Endothelial cell (in vitro differentiated cells): Measurements from ENCODE around the gene CLEC4G. TPM values are rescaled to one million over a fixed set of nuclear protein-coding genes. Genes with fewer than 3 reads are reported as not detected.
A peak's percentile ranks its signal among the peaks of the same experiment; 100 is the strongest.

Experiments used
- DNase-seq: peaks from one replicate; pipeline ENCODE4 v3.0.0; 2021; ENCODE audit warnings: low spot score
- H3K27ac Mint-ChIP-seq: one replicate; pipeline ENCODE4 v1.8.0; 2021; ENCODE audit warnings: mixed read lengths, inconsistent platforms; ENCODE audit not compliant: unreplicated experiment
- H3K27me3 Mint-ChIP-seq: one replicate; pipeline ENCODE4 v1.8.0; 2021; ENCODE audit warnings: mild to moderate bottlenecking, moderate library complexity, mixed read lengths, inconsistent platforms; ENCODE audit not compliant: unreplicated experiment
- H3K36me3 Mint-ChIP-seq: one replicate; pipeline ENCODE4 v1.8.0; 2021; ENCODE audit warnings: mild to moderate bottlenecking, low read depth, mixed read lengths, inconsistent platforms; ENCODE audit not compliant: unreplicated experiment
- H3K4me1 Mint-ChIP-seq: one replicate; pipeline ENCODE4 v1.8.0; 2021; ENCODE audit warnings: mild to moderate bottlenecking, mixed read lengths, inconsistent platforms; ENCODE audit not compliant: unreplicated experiment
- H3K4me3 Mint-ChIP-seq: one replicate; pipeline ENCODE4 v1.8.0; 2021; ENCODE audit warnings: mild to moderate bottlenecking, mixed read lengths, inconsistent platforms; ENCODE audit not compliant: unreplicated experiment
- H3K9me3 Mint-ChIP-seq: one replicate; pipeline ENCODE4 v1.8.0; 2021; ENCODE audit warnings: mixed read lengths, inconsistent platforms; ENCODE audit not compliant: unreplicated experiment
- CTCF ChIP-seq: fragments of 200-600 bp; sonication (generic); IDR thresholded peaks from one replicate; pipeline ENCODE4 v1.5.0; 2021; ENCODE audit warnings: antibody characterized with exemption; ENCODE audit not compliant: unreplicated experiment
- total RNA-seq: library from RNA; stranded (reverse); fragmentation: NEBNext Ultra II Directional; extraction: Animal tissue kit (Norgen Biotek cat#: 25700); gene quantifications from one replicate; pipeline ENCODE4 v1.2.1, GENCODE V29; 2021; ENCODE audit not compliant: unreplicated experiment

Gene CLEC4G
- total RNA-seq, 1 donor from 2014 or later = not detected

DNA sequence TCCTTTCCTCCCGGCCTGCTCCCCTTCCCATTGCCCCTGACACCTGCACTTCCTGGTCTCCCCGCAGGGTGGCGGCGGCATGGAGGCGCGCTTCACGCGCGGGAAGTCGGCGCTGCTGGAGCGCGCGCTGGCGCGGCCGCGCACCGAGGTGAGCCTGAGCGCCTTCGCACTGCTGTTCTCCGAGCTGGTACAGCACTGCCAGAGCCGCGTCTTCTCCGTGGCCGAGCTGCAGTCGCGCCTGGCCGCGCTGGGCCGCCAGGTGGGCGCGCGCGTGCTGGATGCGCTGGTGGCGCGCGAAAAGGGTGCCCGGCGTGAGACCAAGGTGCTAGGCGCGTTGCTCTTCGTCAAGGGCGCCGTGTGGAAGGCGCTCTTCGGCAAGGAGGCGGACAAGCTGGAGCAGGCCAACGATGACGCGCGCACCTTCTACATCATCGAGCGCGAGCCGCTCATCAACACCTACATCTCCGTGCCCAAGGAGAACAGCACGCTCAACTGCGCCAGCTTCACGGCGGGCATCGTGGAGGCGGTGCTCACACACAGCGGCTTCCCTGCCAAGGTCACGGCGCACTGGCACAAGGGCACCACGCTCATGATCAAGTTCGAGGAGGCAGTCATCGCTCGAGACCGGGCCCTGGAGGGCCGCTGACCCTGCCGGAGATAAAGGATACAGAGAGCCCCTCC is 49.6 kb downstream of the CLEC4G start:
- no peak for TF ChIP-seq CTCF
- Mint-ChIP-seq H3K4me1 (no peaks in the 10 kb centered on the region), H3K36me3 (peaks cover 13% of the 10 kb centered on the region), H3K27ac (no peak overlapping the region), H3K27me3 (peaks cover 11% of the 10 kb centered on the region), H3K9me3 (no peaks in the 10 kb centered on the region), H3K4me3 (peak overlapping the region; percentile 91)
- no peak for DNase-seq

- peak; percentile 16 for TF ChIP-seq CTCF
- peak; percentile 75 for DNase-seq
- peak overlapping the region; percentile 91 for H3K4me3 Mint-ChIP-seq
- no peaks in the 10 kb centered on the region for H3K4me1 Mint-ChIP-seq
- H3K9me3 Mint-ChIP-seq = no peaks in the 10 kb centered on the region
- H3K27me3 Mint-ChIP-seq = peaks cover 14% of the 10 kb centered on the region
- H3K36me3 Mint-ChIP-seq = peaks cover 13% of the 10 kb centered on the region
- no peak overlapping the region for H3K27ac Mint-ChIP-seq
These were observed 50.4 kb downstream of the CLEC4G start for GRCh38 chr19:7681340-7682174.

DNA sequence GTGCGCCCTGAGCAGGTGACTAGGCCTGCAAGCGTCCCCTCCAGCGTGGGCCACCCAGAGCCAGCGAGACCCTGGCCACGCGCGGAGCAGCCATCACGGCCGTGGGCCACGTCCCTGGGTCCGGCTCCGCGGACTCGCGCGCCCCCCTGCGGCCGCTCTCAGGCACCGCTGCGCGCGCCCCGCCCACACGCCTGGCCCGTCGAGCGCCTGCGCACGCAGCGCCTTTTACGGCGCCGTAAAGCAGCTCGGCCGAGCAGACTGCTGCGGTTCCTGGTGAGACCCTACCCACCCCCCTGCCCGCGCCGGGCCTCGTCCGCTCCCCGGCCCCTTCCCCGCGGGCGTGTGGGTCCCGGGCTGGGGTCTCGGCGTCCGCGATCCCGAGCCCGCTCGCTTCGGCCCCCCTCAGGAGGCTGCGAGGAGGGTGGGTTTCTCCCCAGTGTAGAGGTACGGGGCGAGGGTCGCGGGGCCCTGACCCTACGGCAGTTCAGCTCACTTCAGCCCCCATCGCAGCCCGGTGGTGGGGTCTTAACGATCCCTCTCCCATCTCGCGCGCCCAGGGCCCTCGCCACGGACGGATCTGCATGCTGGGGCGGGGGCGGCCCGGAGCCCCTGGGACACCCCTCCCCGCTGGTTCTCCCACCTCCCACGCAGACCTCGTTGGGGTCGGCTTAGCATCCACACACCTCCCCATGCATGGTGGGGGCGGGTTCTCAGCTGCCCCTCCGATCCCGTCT is 51.1 kb downstream of the CLEC4G start, which contains the start of gene TRAPPC5:
TRAPPC5 (plus strand) TSS at position 228 of the 734 bp plus-strand sequence. CDS start 1,421 bp downstream, outside the sequence.
- TF ChIP-seq CTCF = peak; percentile 89
- H3K4me3 Mint-ChIP-seq = peak within 1 kb of the TSS; percentile 91
- no peaks in the 10 kb centered on the region for H3K4me1 Mint-ChIP-seq
- peak within 1 kb of the TSS; percentile 50 for H3K27ac Mint-ChIP-seq
- peak; percentile 95 for DNase-seq
- H3K36me3 Mint-ChIP-seq = peaks cover 12% of the 10 kb centered on the region
- no peaks in the 10 kb centered on the region for H3K9me3 Mint-ChIP-seq
- H3K27me3 Mint-ChIP-seq = peaks cover 14% of the 10 kb centered on the region

GRCh38 chr19:7679771-7680605 is 51.9 kb downstream of the CLEC4G start:
- Mint-ChIP-seq H3K4me3 (peak overlapping the region; percentile 80), H3K36me3 (peaks cover 9% of the 10 kb centered on the region), H3K9me3 (no peaks in the 10 kb centered on the region), H3K27me3 (peaks cover 14% of the 10 kb centered on the region), H3K27ac (peak overlapping the region; percentile 50), H3K4me1 (no peaks in the 10 kb centered on the region)
- no peak for TF ChIP-seq CTCF
- no peak for DNase-seq
